ENCODE results near the gene VASH2.
"Not testable (repeated sequence)": the region's sequence is repeated elsewhere in the genome, so short reads cannot be mapped to it uniquely, and the experiment has no call there.

Gene VASH2

GRCh38 chr1:213017447-213018273, 67.3 kb downstream of the VASH2 start:
- no peak for DNase-seq (ENCODE audit: low read depth in 1 of 2, low spot score in 1 of 2)

- no peak for DNase-seq (ENCODE audit: low read depth in 1 of 2, low spot score in 1 of 2)
Observed at GRCh38 chr1:213019450-213019849, 69.1 kb downstream of the VASH2 start.

GRCh38 chr1:213020016-213020415, 69.7 kb downstream of the VASH2 start:
- no peak for DNase-seq (ENCODE audit: low read depth in 1 of 2, low spot score in 1 of 2)

GRCh38 chr1:213027024-213027423, 76.7 kb downstream of the VASH2 start:
- not testable (repeated sequence) for DNase-seq (ENCODE audit: low read depth in 1 of 2, low spot score in 1 of 2)

GRCh38 chr1:213032651-213033050, 82.3 kb downstream of the VASH2 start:
- DNase-seq (ENCODE audit: low read depth in 1 of 2, low spot score in 1 of 2), result no peak

- DNase-seq (ENCODE audit: low read depth in 1 of 2, low spot score in 1 of 2), result no peak
Observed at GRCh38 chr1:213034713-213035112, 84.4 kb downstream of the VASH2 start.

GRCh38 chr1:213035573-213035972, 85.2 kb downstream of the VASH2 start:
- no peak for DNase-seq (ENCODE audit: low read depth in 1 of 2, low spot score in 1 of 2)
